Calu3 (cell line): ENCODE results near the gene FSCN2. TPM values are rescaled to one million over a fixed set of nuclear protein-coding genes. Genes with fewer than 3 reads are reported as not detected.

Experiments used
- BruUV-seq: library from RNA; stranded (reverse); fragments of 400-500 nt; replicated peaks from 2 replicates; lab custom pipeline; 2021; lab: Mats Ljungman, UMichigan
- CTCF ChIA-PET: fragments of 300-600 bp; sonication (Branson Sonifier 250); formaldehyde crosslinking; loops from one replicate; lab custom pipeline; 2022; ENCODE audit warnings: antibody characterized with exemption; lab: Charles Lee
- DNase-seq: peaks from one replicate; pipeline ENCODE4 v3.0.0; 2022
- H3K27ac Mint-ChIP-seq: one replicate; pipeline ENCODE4 v1.8.0; 2022; ENCODE audit warnings: mixed read lengths; ENCODE audit not compliant: unreplicated experiment
- H3K27me3 Mint-ChIP-seq: one replicate; pipeline ENCODE4 v1.8.0; 2022; ENCODE audit warnings: mixed read lengths; ENCODE audit not compliant: unreplicated experiment
- H3K36me3 Mint-ChIP-seq: one replicate; pipeline ENCODE4 v1.8.0; 2022; ENCODE audit warnings: mild to moderate bottlenecking, moderate library complexity, mixed read lengths; ENCODE audit not compliant: insufficient read depth, unreplicated experiment
- H3K4me1 Mint-ChIP-seq: one replicate; pipeline ENCODE4 v1.8.0; 2022; ENCODE audit warnings: mild to moderate bottlenecking, low read depth, mixed read lengths; ENCODE audit not compliant: unreplicated experiment
- H3K4me3 Mint-ChIP-seq: one replicate; pipeline ENCODE4 v1.8.0; 2022; ENCODE audit warnings: mild to moderate bottlenecking, low read depth, moderate library complexity, mixed read lengths; ENCODE audit not compliant: unreplicated experiment
- H3K9me3 Mint-ChIP-seq: one replicate; pipeline ENCODE4 v1.8.0; 2022; ENCODE audit warnings: low read depth, mixed read lengths; ENCODE audit not compliant: unreplicated experiment
- CTCF ChIP-seq: fragments of 200-600 bp; IDR thresholded peaks from one replicate; pipeline ENCODE4 v1.8.0; 2022; ENCODE audit warnings: antibody characterized with exemption; ENCODE audit not compliant: unreplicated experiment
- intact Hi-C: fragments of 100-400 bp; cut with micrococcal nuclease; formaldehyde crosslinking; loops from one replicate; pipeline ENCODE4 v1.10.0; 2022; ENCODE audit not compliant: unreplicated experiment
- total RNA-seq: library from RNA; stranded (reverse); gene quantifications from 2 replicates; pipeline ENCODE4 v1.2.3, GENCODE V29; 2022

The FSCN2 gene
- total RNA-seq, 1 experiment from 2014 or later, result 5.5 TPM

DNA sequence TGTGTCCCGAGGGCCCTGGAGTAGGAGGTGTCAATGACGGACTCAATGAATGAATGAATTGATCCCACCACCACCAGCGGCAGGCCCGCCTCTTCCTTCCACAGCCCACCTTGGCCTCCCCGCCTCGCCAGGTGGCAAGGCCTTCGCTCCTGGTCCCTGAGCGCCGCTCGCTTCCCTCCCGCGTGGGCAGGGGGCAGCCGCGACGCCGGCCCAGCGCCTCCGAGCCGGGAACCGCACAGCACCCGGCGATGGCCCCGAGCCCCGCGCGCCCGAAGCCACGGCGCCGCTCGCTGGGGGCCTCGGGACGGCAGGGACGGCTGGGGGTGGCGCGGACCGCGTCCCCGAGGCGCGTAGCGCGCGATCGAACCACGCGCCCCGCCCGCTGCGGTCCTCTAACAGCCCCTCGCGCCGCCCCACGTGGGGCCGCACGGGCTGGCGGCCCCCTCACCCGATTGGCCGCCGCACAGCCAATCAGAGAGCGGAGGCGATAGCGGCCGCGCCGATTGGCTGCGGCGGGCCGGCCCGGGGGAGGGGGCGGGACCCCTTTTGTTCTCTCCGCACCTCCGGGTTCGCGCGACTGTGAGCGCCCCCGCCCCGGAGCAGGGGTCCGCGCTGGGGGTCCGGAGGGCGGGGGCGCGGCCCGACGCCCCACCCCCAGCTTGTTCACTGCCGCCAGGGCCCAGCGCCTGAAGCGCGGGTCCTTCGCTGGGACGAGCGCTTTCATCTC is 46.9 kb upstream of the FSCN2 start:
- Mint-ChIP-seq H3K9me3 (peaks cover 3% of the 10 kb centered on the region), H3K4me1 (no peaks in the 10 kb centered on the region), H3K27ac (no peak overlapping the region), H3K4me3 (no peak overlapping the region), H3K36me3 (peaks cover 3% of the 10 kb centered on the region), H3K27me3 (peaks cover 29% of the 10 kb centered on the region)
- DNase-seq, result no peak
- CTCF ChIA-PET, result no interaction called here
- intact Hi-C loops, result loop anchor here (5.0 to 10.0 kb wide), 2 partner anchors 186 to 229 kb away; partner anchors contain the start of gene SLC38A10
- no TSS peak for BruUV-seq
- TF ChIP-seq CTCF, result no peak

GRCh38 chr17:81481815-81482505 is 46.2 kb upstream of the FSCN2 start:
- Mint-ChIP-seq H3K27ac (no peak overlapping the region), H3K36me3 (peaks cover 3% of the 10 kb centered on the region), H3K27me3 (peaks cover 29% of the 10 kb centered on the region), H3K9me3 (peaks cover 3% of the 10 kb centered on the region), H3K4me3 (no peak overlapping the region), H3K4me1 (no peaks in the 10 kb centered on the region)
- no peak for TF ChIP-seq CTCF
- intact Hi-C loops, result loop anchor here (5.0 to 10.0 kb wide), 2 partner anchors 187 to 230 kb away; partner anchors contain the start of gene SLC38A10
- BruUV-seq, result no TSS peak
- DNase-seq, result no peak
- CTCF ChIA-PET, result interaction anchor here (0.6 kb wide), 1 partner anchor 35 kb away, joined by 3 read pairs; no protein-coding TSS in a partner anchor

DNA sequence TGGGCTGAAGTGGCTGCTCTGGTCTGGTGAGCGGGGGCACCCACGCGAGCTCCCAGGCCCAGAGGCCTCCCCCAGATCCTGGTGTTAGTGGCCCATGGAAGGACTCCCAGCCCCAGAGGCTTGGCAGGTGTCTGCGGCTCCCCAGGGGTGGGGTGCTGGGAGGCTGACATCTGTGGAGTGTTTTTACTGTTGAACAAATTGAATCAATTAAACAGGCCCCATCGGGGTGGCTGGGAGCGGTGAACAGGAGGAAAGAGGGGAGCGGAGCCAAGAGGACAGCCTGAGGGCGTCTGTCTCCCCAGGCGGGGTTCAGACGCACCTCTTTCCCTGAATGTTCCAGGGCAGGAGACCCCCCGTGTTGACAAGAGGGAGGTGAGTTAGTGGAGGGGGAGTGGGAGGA is 45.5 kb upstream of the FSCN2 start:
- intact Hi-C loops, result loop anchor here (5.0 to 10.0 kb wide), 2 partner anchors 188 to 230 kb away; partner anchors contain the start of gene SLC38A10
- H3K27ac Mint-ChIP-seq, result no peak overlapping the region
- no peaks in the 10 kb centered on the region for H3K4me1 Mint-ChIP-seq
- peaks cover 7% of the 10 kb centered on the region for H3K36me3 Mint-ChIP-seq
- no peaks in the 10 kb centered on the region for H3K9me3 Mint-ChIP-seq
- DNase-seq, result no peak
- TF ChIP-seq CTCF, result no peak
- no peak overlapping the region for H3K4me3 Mint-ChIP-seq
- CTCF ChIA-PET, result interaction anchor here (0.6 kb wide), 2 partner anchors 35 to 112 kb away, joined by 3 to 4 read pairs; no protein-coding TSS in a partner anchor
- BruUV-seq, result no TSS peak
- H3K27me3 Mint-ChIP-seq, result peaks cover 29% of the 10 kb centered on the region

GRCh38 chr17:81483085-81483861 is 44.9 kb upstream of the FSCN2 start:
- Mint-ChIP-seq H3K4me3 (no peak overlapping the region), H3K27ac (no peak overlapping the region), H3K36me3 (peaks cover 4% of the 10 kb centered on the region), H3K4me1 (no peaks in the 10 kb centered on the region), H3K9me3 (no peaks in the 10 kb centered on the region), H3K27me3 (peaks cover 29% of the 10 kb centered on the region)
- CTCF ChIA-PET, result interaction anchor here (0.6 to 1.6 kb wide), 6 partner anchors 43 to 228 kb away, joined by 3 to 13 read pairs (median 6); no protein-coding TSS in a partner anchor
- intact Hi-C loops, result loop anchor here (5.0 to 10.0 kb wide), 2 partner anchors 188 to 231 kb away; partner anchors contain the start of gene SLC38A10
- BruUV-seq, result no TSS peak
- no peak for TF ChIP-seq CTCF
- DNase-seq, result no peak
